Right atrium auricular region (tissue), 2 donors: Measurements from ENCODE around the gene RAMP3. TPM values are rescaled to one million over a fixed set of nuclear protein-coding genes. Genes with fewer than 3 reads are reported as not detected.
"Not testable (repeated sequence)": the region's sequence is repeated elsewhere in the genome, so short reads cannot be mapped to it uniquely, and the experiment has no call there.

ENCODE experiments used
- DNase-seq: peaks from one replicate; pipeline ENCODE4 v3.0.0-alpha.2; 2019; ENCODE audit warnings: low spot score
- H3K27ac ChIP-seq, 2 donors: fragments of 200-600 bp; sonication (generic); 1 replicate in 1 of 2; 2 replicates in 1 of 2; pipeline ENCODE4 v1.5.1; 2016 to 2019
- H3K27me3 ChIP-seq, 2 donors: fragments of 200-600 bp; sonication (generic); one replicate each; pipeline versions ENCODE4 v1.5.1 to v1.6.0; 2017 to 2019
- H3K36me3 ChIP-seq: fragments of 200-600 bp; sonication (generic); one replicate; pipeline ENCODE4 v1.5.1; 2016
- H3K4me1 ChIP-seq, 2 donors: fragments of 200-600 bp; sonication (generic); one replicate each; pipeline versions ENCODE4 v1.5.1 to v1.6.0; 2017 to 2019
- H3K4me3 ChIP-seq, 2 donors: fragments of 200-600 bp; sonication (generic); 1 replicate in 1 of 2; 2 replicates in 1 of 2; pipeline ENCODE4 v1.5.1; 2017 to 2019; ENCODE audit warnings: mild to moderate bottlenecking in 1 of 2, moderate library complexity in 1 of 2
- H3K9me3 ChIP-seq, 2 donors: fragments of 200-600 bp; sonication (generic); one replicate each; pipeline ENCODE4 v1.5.1; 2019
- CTCF ChIP-seq, 2 donors: fragments of 200-600 bp; sonication (generic); IDR thresholded peaks; one replicate each; pipeline ENCODE4 v1.5.1; 2019; ENCODE audit warnings: antibody characterized with exemption in 2 of 2
- total RNA-seq, 2 donors: library from RNA; depleted of rRNA; stranded (reverse); fragments of >200 nt; gene quantifications; one replicate each; pipeline ENCODE4 v1.1.0, GENCODE V29; 2016

RAMP3 gene
- total RNA-seq, 2 donors from 2014 or later = 62.0 to 77.2 TPM

GRCh38 chr7:45150199-45150598 lies 7.4 kb upstream of the RAMP3 start:
- Histone ChIP-seq H3K27ac (no peak overlapping the region), H3K27me3 (no peaks in the 10 kb centered on the region), H3K36me3 (no peaks in the 10 kb centered on the region), H3K9me3 (no peaks in the 10 kb centered on the region), H3K4me1 (peaks cover 0 to 5% of the 10 kb centered on the region in 2 donors), H3K4me3 (no peak overlapping the region)
- DNase-seq = no peak
- no peak for TF ChIP-seq CTCF (IDR thresholded peaks at IDR 0.05)

- Histone ChIP-seq H3K4me1 (peaks cover 0 to 5% of the 10 kb centered on the region in 2 donors), H3K9me3 (no peaks in the 10 kb centered on the region), H3K27me3 (no peaks in the 10 kb centered on the region), H3K27ac (no peak overlapping the region), H3K36me3 (no peaks in the 10 kb centered on the region), H3K4me3 (no peak overlapping the region)
- TF ChIP-seq CTCF (IDR thresholded peaks at IDR 0.05) = no peak
- no peak for DNase-seq
These were observed 6.4 kb upstream of the RAMP3 start for GRCh38 chr7:45151131-45151684.

DNA sequence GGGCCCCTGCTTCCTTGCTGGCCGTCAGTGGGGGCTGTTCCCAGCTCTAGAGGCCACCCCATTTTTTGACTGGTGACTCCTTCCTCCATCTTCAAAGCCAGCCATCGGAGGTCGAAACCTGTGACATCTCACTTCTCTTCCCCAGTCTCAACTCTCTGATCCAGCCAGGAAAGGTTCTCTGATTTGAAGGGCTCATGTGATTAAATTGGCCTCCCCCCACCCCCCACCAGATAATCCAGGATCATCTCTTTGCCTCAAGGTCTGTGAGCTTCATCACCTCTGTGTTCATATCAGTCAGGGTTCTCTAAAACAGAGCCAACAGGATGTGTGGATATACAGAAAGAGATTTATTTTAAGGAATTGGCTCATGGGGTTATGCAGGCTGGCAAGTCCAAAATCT lies 5.6 kb upstream of the RAMP3 start:
- no peak overlapping the region for H3K27ac ChIP-seq
- DNase-seq = no peak
- no peaks in the 10 kb centered on the region for H3K36me3 ChIP-seq
- H3K4me3 ChIP-seq = no peak overlapping the region
- H3K4me1 ChIP-seq = peaks cover 0 to 7% of the 10 kb centered on the region in 2 donors
- no peaks in the 10 kb centered on the region for H3K27me3 ChIP-seq
- no peak for TF ChIP-seq CTCF (IDR thresholded peaks at IDR 0.05)
- H3K9me3 ChIP-seq = no peaks in the 10 kb centered on the region

DNA sequence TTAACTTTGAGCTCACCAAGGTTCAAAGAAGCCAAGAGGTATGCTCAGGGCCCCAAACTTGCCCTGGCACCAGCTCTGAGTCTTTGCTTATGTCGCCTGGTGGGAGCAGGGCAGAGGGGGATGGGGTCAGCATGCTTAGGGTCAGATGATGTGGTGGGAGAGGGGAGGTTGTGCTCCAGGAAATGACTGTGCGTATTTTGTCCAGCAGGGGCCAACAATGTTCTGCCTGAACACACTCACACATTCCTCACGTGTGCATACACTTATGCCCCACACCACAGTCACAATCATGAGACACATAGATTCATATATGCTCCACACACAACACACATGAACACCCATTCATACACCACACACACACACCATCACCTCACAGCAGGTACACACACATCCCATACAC lies 4.4 kb upstream of the RAMP3 start:
- no peak for DNase-seq
- H3K27ac ChIP-seq = no peak overlapping the region
- peaks cover 0 to 18% of the 10 kb centered on the region in 2 donors for H3K4me1 ChIP-seq
- no peak overlapping the region for H3K4me3 ChIP-seq
- no peaks in the 10 kb centered on the region for H3K36me3 ChIP-seq
- no peak for TF ChIP-seq CTCF (IDR thresholded peaks at IDR 0.05)
- H3K9me3 ChIP-seq = no peaks in the 10 kb centered on the region
- no peaks in the 10 kb centered on the region for H3K27me3 ChIP-seq

DNA sequence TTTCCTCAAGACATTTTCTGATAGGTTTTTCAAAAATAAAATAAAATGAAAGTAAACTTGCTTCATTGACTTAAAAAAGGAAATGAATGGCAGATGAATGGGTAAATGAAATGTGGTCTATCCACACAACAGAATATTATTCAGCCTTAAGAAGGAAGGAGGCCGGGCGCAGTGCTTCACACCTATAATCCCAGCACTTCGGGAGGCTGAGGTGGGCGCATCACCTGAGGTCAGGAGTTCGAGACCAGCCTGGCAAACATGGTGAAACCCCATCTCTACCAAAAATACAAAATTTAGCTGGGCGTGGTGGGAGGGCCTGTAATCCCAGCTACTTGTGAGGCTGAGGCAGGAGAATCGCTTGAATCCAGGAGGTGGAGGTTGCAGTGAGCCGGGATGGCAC lies 3.7 kb upstream of the RAMP3 start:
- H3K27me3 ChIP-seq, DNase-seq, H3K4me3 ChIP-seq, H3K27ac ChIP-seq, H3K36me3 ChIP-seq, H3K9me3 ChIP-seq: not testable (repeated sequence)
- H3K4me1 ChIP-seq = peaks cover 0 to 18% of the 10 kb centered on the region in 2 donors

- no peak overlapping the region for H3K4me3 ChIP-seq
- no peaks in the 10 kb centered on the region for H3K27me3 ChIP-seq
- DNase-seq = no peak
- no peaks in the 10 kb centered on the region for H3K36me3 ChIP-seq
- peaks cover 0 to 18% of the 10 kb centered on the region in 2 donors for H3K4me1 ChIP-seq
- no peaks in the 10 kb centered on the region for H3K9me3 ChIP-seq
- no peak for TF ChIP-seq CTCF (IDR thresholded peaks at IDR 0.05)
- no peak overlapping the region for H3K27ac ChIP-seq
These were observed 2.2 kb upstream of the RAMP3 start for GRCh38 chr7:45155357-45155900.
